Heart left ventricle (tissue), 16 donors: ENCODE results near the gene PPP1R9A. TPM values are rescaled to one million over a fixed set of nuclear protein-coding genes. Genes with fewer than 3 reads are reported as not detected.
"Not testable (repeated sequence)": the region's sequence is repeated elsewhere in the genome, so short reads cannot be mapped to it uniquely, and the experiment has no call there.

ENCODE experiments used
- ATAC-seq, 4 donors: fragments of 200-7000 bp; cut with Tn5 transposase; one replicate each; pipeline ENCODE4 v1.9.1; 2020 to 2022; ENCODE audit warnings: moderate library complexity in 4 of 4, mild to moderate bottlenecking in 3 of 4, moderate number of reproducible peaks in 1 of 4
- DNase-seq, 5 donors: peaks; one replicate each; pipeline ENCODE4 v3.0.0-alpha.2; 2020
- H3K27ac ChIP-seq, 12 donors: fragments of 200-600 bp; sonication (generic) in 4 of 12; one replicate each; pipeline versions ENCODE4 v1.5.0 to v1.8.0; 2016 to 2022; ENCODE audit warnings: mild to moderate bottlenecking in 2 of 12
- H3K27me3 ChIP-seq, 9 donors: fragments of 200-600 bp; sonication (generic) in 2 of 9; one replicate each; pipeline versions ENCODE4 v1.5.1 to v1.8.0; 2016 to 2022; ENCODE audit warnings: mild to moderate bottlenecking in 3 of 9
- H3K36me3 ChIP-seq, 9 donors: fragments of 200-600 bp; sonication (generic) in 2 of 9; one replicate each; pipeline versions ENCODE4 v1.5.0 to v1.8.0; 2018 to 2022; ENCODE audit warnings: mild to moderate bottlenecking in 2 of 9
- H3K4me1 ChIP-seq, 12 donors: fragments of 200-600 bp; sonication (generic) in 4 of 12; one replicate each; pipeline versions ENCODE4 v1.5.0 to v1.8.0; 2016 to 2022; ENCODE audit warnings: mild to moderate bottlenecking in 3 of 12
- H3K4me3 ChIP-seq, 12 donors: fragments of 200-600 bp; sonication (generic) in 4 of 12; one replicate each; pipeline versions ENCODE4 v1.5.0 to v1.8.0; 2017 to 2022; ENCODE audit warnings: mild to moderate bottlenecking in 9 of 12, moderate library complexity in 4 of 12
- H3K9me3 ChIP-seq, 12 donors: fragments of 200-600 bp; sonication (generic) in 4 of 12; one replicate each; pipeline versions ENCODE4 v1.5.0 to v1.8.0; 2016 to 2022; ENCODE audit warnings: mild to moderate bottlenecking in 1 of 12
- POLR2A ChIP-seq, 2 donors: fragments of 450-650 bp; IDR thresholded peaks; one replicate each; pipeline ENCODE4 v1.6.1; 2017; ENCODE audit warnings: antibody characterized with exemption in 2 of 2, mild to moderate bottlenecking in 2 of 2, moderate library complexity in 2 of 2
- WGBS, 4 donors: extraction: QIAGEN DNeasy Blood & Tissue Kit in 2 of 4; methylation state at CpG; one replicate each; pipeline versions ENCODE4 v1.1.5 to v1.1.7; 2013 to 2018; 5-methylcytosine and 5-hydroxymethylcytosine counted together
- intact Hi-C, 10 donors: fragments of 100-400 bp; cut with DNase I; formaldehyde crosslinking; loops; one replicate each; pipeline versions ENCODE4 v1.11.1 to v1.14.2; 2022
- polyA plus RNA-seq, 2 donors: library from polyadenylated mRNA; stranded (reverse); fragments of 200-250 nt; gene quantifications; one replicate each; pipeline ENCODE4 v1.2.3, GENCODE V29; 2013
- total RNA-seq, 9 donors: library from RNA; depleted of rRNA in 2 of 9; stranded (reverse); fragments of >200 nt in 2 of 9; fragmentation: NEBNext Ultra II Directional in 3 of 9; extraction: Animal tissue kit (Norgen Biotek cat#: 25700) in 3 of 9; gene quantifications; one replicate each; pipeline versions ENCODE4 v1.1.0 to v1.2.4, GENCODE V29; 2016 to 2023
- TF ChIP-seq, protein P1 (sequence below), 12 donors: fragments of 200-600 bp; sonication (generic) in 4 of 12; IDR thresholded peaks; one replicate each; pipeline versions ENCODE4 v1.5.0 to v1.8.0; 2018 to 2022; ENCODE audit warnings: antibody characterized with exemption in 12 of 12, mild to moderate bottlenecking in 5 of 12
- donor health status: ischemic (EF 13 %, LVEDD 7.1; RV severe dilation, severe dysfunction).
- donor health status: healthy with polysubstance abuse.
- donor health status: DM: no; HTN: yes; CAD: no.
- donor health status: DM: no; HTN: no; CAD: no.
- donor health status: ischemic (EF 25% LVEDD 6.9; RV normal size, moderate dysfunction).
- donor health status: ischemic (EF 25% LVEDD 5.7; RV mildly dilated, moderate dysfunction).
- donor health status: healthy.
- donor health status: DM: yes; HTN: yes; CAD: no.
- donor health status: ischemic (EF 35%, LVEDD 5.7; RV mildly dilated, moderate dysfunction).
- donor health status: nonischemic (EF 11% LVEDD 7.7; RV severe dilation, severe dysfunction).
- donor health status: DM: yes; HTN: yes; CAD: no.
- donor health status: PGD.
- donor health status: ischemic (EF 29% LVEDD 5.4; RV normal size, mild dysfunction).
- donor health status: nonischemic (EF 23%, LVEDD 6.1; RV moderate dilation, normal function).

Gene PPP1R9A
- total and polyA plus RNA-seq, 11 donors: 3.6 to 42.8 (median 30.0) TPM

DNA sequence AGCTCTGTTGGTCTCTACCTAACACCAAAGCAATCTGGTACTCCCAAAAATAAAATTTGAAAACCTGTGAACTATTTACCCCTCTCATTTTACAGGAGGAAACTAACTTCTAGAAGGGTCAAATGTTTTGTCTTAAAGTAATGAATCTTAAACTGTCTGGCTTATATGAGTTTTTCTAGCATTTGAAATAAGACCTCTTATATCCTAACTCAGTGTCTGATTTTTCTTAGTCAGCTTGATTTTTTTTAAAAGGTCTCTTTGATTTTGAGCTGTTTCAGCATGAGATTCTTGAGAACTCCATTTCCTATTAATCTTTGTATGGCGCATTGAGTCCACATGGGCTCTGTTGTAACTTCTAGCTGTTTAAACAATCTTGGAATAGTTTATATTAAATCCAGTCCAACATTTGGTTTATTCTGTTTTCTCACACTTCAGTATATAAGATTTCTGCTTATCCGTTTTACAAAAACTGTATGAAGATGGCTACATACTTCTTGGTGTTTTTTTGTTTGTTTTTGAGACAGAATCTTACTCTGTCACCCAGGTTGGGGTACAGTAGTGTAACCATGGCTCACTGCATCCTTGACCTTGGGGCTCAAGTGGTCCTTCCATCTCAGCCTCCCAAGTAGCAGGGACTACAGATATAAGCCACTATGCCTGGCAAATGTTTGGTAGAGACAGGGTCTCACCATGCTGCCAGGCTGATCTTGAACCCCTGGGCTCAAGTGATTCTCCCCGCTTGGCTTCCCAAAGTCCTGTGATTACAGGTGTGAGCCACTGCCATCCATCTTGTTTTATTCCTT lies 91.1 kb downstream of the PPP1R9A start:
- ATAC-seq (no peak), DNase-seq (no peak)
- Histone ChIP-seq H3K27me3 (no peaks in the 10 kb centered on the region), H3K4me3 (no peak overlapping the region), H3K27ac (no peak overlapping the region), H3K36me3 (no peaks in the 10 kb centered on the region), H3K4me1 (peaks cover 0 to 10% (median 0%) of the 10 kb centered on the region in 12 donors), H3K9me3 (no peaks in the 10 kb centered on the region)
- TF ChIP-seq POLR2A (IDR thresholded peaks at IDR 0.05): no peak
- TF ChIP-seq, protein P1, sequence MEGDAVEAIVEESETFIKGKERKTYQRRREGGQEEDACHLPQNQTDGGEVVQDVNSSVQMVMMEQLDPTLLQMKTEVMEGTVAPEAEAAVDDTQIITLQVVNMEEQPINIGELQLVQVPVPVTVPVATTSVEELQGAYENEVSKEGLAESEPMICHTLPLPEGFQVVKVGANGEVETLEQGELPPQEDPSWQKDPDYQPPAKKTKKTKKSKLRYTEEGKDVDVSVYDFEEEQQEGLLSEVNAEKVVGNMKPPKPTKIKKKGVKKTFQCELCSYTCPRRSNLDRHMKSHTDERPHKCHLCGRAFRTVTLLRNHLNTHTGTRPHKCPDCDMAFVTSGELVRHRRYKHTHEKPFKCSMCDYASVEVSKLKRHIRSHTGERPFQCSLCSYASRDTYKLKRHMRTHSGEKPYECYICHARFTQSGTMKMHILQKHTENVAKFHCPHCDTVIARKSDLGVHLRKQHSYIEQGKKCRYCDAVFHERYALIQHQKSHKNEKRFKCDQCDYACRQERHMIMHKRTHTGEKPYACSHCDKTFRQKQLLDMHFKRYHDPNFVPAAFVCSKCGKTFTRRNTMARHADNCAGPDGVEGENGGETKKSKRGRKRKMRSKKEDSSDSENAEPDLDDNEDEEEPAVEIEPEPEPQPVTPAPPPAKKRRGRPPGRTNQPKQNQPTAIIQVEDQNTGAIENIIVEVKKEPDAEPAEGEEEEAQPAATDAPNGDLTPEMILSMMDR (IDR thresholded peaks at IDR 0.05): no peak
- intact Hi-C loops: no loop called here
- 92 to 98% (median 95%) methylated on average over 3 of the region's 3 CpGs for WGBS, 4 donors

DNA sequence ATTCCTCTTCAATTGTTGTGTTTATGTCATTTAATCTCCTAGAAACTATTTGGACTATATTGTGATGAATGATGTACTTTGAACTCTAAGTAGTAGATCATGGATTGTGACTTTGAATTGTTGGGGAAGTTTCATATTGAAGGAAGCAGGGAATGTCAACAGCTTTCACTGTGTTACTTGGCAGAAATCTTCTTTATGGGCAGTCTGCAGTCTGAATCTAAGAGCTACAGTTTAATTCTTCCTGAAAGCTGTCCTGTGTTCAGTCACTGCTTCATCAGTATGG lies 91.6 kb downstream of the PPP1R9A start:
- Histone ChIP-seq H3K27ac (no peak overlapping the region), H3K4me3 (no peak overlapping the region), H3K36me3 (no peaks in the 10 kb centered on the region), H3K27me3 (no peaks in the 10 kb centered on the region), H3K9me3 (no peaks in the 10 kb centered on the region), H3K4me1 (peaks cover 0 to 15% (median 0%) of the 10 kb centered on the region in 12 donors)
- ATAC-seq (no peak), DNase-seq (no peak)
- TF ChIP-seq, protein P1 (IDR thresholded peaks at IDR 0.05): no peak
- TF ChIP-seq POLR2A (IDR thresholded peaks at IDR 0.05): no peak
- intact Hi-C loops: no loop called here

DNA sequence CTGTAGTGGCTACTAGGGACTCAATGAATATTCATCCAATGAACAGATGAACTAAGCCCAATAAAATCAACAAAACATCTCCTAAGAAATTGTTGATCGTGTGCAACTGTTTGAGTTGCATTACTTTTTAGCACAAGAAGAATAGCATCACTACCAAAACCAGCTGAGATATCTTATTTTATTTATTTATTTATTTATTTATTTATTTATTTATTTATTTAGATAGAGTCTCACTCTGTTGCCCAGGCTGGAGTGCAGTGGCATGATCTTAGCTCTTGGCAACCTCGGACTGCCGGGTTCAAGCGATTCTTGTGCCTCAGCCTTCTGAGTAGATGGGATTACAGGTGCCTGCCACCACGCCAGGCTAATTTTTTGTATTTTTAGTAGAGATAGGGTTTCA lies 92.2 kb downstream of the PPP1R9A start:
- H3K9me3 ChIP-seq, intact Hi-C loops, H3K36me3 ChIP-seq, H3K4me3 ChIP-seq, DNase-seq, H3K27me3 ChIP-seq, H3K27ac ChIP-seq, ATAC-seq: not testable (repeated sequence)
- 96 to 97% (median 96%) methylated on average over 5 of the region's 5 CpGs for WGBS, 4 donors
- peaks cover 0 to 18% (median 0%) of the 10 kb centered on the region in 12 donors for H3K4me1 ChIP-seq

DNA sequence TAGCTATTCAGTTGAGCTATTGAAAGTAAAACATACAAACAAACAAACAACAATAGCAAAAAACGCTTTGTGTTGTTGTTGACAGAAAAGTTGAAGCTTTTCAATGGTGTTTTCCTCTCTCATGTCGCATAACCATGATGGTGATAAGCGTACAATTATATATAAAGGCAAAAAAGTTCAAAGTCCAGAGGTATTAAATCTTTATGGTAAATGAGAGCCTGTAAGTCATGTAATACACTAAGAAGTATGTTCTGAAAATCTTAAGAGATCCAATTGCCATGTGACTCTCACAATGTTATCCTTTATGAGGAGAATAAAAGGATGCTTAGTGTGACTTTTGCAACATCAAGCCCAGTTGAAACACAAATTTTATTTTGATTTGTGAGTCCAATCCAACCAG lies 93.9 kb downstream of the PPP1R9A start:
- H3K4me3 ChIP-seq: no peak overlapping the region
- no peaks in the 10 kb centered on the region for H3K36me3 ChIP-seq
- 89 to 93% (median 90%) methylated on average over 3 of the region's 3 CpGs for WGBS, 4 donors
- TF ChIP-seq, protein P1 (IDR thresholded peaks at IDR 0.05): no peak
- no peak overlapping the region for H3K27ac ChIP-seq
- H3K4me1 ChIP-seq: peaks cover 0 to 18% (median 0%) of the 10 kb centered on the region in 12 donors
- DNase-seq: no peak
- intact Hi-C loops: no loop called here
- H3K9me3 ChIP-seq: no peaks in the 10 kb centered on the region
- H3K27me3 ChIP-seq: no peaks in the 10 kb centered on the region
- no peak for ATAC-seq
